Measurements from ENCODE around the gene KDM2A. TPM values are rescaled to one million over a fixed set of nuclear protein-coding genes. Genes with fewer than 3 reads are reported as not detected.

KDM2A gene
- total and polyA plus RNA-seq, 2 of the 13 experiments (the other 11 are each of a cell fraction or from before 2014, with no cell fraction given), result 31.3 to 31.4 TPM

- no peak for TF ChIP-seq ZBTB40 (IDR thresholded peaks at IDR 0.05)
- TF ChIP-seq ZBTB40 (CRISPR knock-in tag; IDR thresholded peaks at IDR 0.05), result no peak
- TF ChIP-seq ZFP36L2 (CRISPR knock-in tag; IDR thresholded peaks at IDR 0.05), result no peak
- TF ChIP-seq RELA (CRISPR knock-in tag; IDR thresholded peaks at IDR 0.05), result no peak
- TF ChIP-seq DMTF1 (CRISPR knock-in tag; IDR thresholded peaks at IDR 0.05), result no peak
- TF ChIP-seq THAP9 (CRISPR knock-in tag; IDR thresholded peaks at IDR 0.05; ENCODE audit: borderline replicate concordance), result 0 out of 2 replicates have a peak, but pooled peaks have one; percentile 27
- TF ChIP-seq LBX2 (CRISPR knock-in tag; IDR thresholded peaks at IDR 0.05; ENCODE audit: borderline replicate concordance), result no peak
- no peak for TF ChIP-seq ZBTB42 (CRISPR knock-in tag; IDR thresholded peaks at IDR 0.05)
- no peak for TF ChIP-seq ZNF792 (CRISPR knock-in tag; IDR thresholded peaks at IDR 0.05)
- TF ChIP-seq ZFX (CRISPR knock-in tag; IDR thresholded peaks at IDR 0.05; ENCODE audit: low read depth), result peak; percentile 61
- 0 out of 2 replicates have a peak, but pooled peaks have one; percentile 2 for TF ChIP-seq NR2F6 (IDR thresholded peaks at IDR 0.05)
- TF ChIP-seq NR2F6 (CRISPR knock-in tag; IDR thresholded peaks at IDR 0.05), result peak; percentile 76; the same call in 1 of the 2 replicates
Measured at GRCh38 chr11:67265633-67266448, 146.8 kb downstream of the KDM2A start (continued).
